HT-29 (cell line): Measurements from ENCODE around the gene THPO. TPM values are rescaled to one million over a fixed set of nuclear protein-coding genes. Genes with fewer than 3 reads are reported as not detected.

Source experiments
- DNase-seq: peaks from one replicate; pipeline ENCODE4 v3.0.0-alpha.2; 2015; ENCODE audit warnings: low spot score
- total RNA-seq: library from RNA; depleted of rRNA; stranded (reverse); fragments of >200 nt; shearing (Covaris generic); gene quantifications from 2 replicates; pipeline ENCODE4 v1.2.3, GENCODE V29; 2014

The THPO gene
- total RNA-seq, 1 experiment from 2014 or later = 0.56 TPM

DNA sequence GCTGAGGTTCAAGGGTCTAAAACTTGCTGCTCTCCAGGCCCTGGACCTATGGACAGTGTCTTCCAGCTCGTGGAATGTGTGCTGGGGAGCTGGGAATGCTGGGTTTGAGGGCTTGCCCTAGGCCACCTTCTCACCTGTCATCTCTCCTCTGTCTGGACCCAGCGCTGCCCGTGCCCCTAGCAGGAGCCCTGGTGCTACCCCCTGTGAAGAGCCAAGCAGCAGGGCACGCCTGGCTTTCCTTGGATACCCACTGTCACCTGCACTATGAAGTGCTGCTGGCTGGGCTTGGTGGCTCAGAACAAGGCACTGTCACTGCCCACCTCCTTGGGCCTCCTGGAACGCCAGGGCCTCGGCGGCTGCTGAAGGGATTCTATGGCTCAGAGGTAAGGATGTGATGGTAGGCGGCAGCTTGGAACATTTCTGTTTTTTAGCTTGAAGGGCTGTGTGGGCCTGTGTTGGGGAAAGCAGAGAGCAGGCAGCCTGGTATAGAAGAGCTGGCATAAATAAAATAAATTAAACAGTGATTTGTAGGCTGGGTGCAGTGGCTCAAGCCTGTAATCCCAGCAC lies 6.9 kb upstream of the THPO start:
- no peak for DNase-seq

GRCh38 chr3:184384342-184384741 lies 6.3 kb upstream of the THPO start:
- no peak for DNase-seq

DNA sequence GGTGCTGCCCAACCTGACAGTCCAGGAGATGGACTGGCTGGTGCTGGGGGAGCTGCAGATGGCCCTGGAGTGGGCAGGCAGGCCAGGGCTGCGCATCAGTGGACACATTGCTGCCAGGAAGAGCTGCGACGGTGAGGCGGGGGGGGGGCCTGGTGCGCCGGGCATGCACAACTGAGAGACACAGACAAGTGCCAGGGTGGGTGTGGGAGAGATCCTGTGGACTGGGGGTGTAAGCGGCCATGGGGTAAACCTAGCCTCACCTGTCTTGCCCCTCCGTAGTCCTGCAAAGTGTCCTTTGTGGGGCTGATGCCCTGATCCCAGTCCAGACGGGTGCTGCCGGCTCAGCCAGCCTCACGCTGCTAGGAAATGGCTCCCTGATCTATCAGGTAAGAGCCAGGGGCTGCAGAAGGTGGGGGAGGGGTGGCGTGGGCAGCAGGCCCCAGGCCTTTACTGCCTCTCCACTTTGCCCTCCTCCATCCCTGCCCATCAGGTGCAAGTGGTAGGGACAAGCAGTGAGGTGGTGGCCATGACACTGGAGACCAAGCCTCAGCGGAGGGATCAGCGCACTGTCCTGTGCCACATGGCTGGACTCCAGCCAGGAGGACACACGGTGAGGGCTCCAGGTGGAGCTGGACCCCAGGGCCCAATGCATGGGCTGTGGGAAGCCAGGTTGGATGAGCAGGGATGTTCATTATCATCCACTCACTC lies 5.2 kb upstream of the THPO start:
- DNase-seq = no peak

- no peak for DNase-seq
Measured at GRCh38 chr3:184382326-184383032, 4.5 kb upstream of the THPO start.

GRCh38 chr3:184381261-184382224 lies 3.5 kb upstream of the THPO start:
- DNase-seq = no peak

DNA sequence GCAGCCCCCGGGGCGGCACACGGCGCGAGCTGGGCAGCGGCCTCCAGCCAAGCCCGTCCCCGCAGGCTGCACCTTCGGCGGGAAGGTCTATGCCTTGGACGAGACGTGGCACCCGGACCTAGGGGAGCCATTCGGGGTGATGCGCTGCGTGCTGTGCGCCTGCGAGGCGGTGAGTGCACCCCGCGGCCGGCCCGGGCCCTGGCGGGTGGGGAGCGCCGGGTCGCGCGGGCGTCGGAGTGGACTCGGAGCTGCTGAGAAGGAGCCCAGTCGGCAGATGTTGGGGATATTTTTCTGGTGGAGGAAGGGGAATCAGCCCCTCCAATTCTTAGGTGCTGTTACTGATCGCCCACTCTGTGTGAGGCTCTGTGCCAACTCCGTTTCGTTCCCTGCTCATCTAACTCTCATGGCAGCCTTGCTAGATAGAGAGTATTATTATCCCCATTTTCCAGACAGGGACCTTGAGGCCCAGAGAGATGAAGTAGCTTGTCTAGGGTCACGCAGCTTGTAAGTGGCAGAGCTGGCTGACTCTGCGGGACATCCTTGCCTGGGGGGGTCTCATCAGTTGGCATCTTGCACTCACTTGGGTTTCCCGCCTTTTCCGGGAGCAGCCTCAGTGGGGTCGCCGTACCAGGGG lies 2.7 kb upstream of the THPO start:
- DNase-seq = no peak

DNA sequence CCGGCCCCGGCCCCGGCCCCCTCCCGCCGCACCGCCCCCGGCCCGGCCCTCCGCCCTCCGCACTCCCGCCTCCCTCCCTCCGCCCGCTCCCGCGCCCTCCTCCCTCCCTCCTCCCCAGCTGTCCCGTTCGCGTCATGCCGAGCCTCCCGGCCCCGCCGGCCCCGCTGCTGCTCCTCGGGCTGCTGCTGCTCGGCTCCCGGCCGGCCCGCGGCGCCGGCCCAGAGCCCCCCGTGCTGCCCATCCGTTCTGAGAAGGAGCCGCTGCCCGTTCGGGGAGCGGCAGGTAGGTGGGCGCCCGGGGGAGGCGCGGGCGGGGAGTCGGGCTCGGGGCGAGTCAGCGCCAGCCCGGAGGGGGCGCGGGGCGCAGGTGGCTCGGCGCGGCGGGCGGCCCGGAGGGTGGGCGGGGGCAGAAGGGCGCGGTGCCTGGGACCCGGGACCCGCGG lies 2.2 kb upstream of the THPO start:
- DNase-seq = no peak

GRCh38 chr3:184379358-184380184 lies 1.6 kb upstream of the THPO start, which contains the start of gene CHRD:
Gene CHRD (plus strand): TSS chr3:184380054. CDS start chr3:184380319, 265 bp downstream.
- DNase-seq = no peak

DNA sequence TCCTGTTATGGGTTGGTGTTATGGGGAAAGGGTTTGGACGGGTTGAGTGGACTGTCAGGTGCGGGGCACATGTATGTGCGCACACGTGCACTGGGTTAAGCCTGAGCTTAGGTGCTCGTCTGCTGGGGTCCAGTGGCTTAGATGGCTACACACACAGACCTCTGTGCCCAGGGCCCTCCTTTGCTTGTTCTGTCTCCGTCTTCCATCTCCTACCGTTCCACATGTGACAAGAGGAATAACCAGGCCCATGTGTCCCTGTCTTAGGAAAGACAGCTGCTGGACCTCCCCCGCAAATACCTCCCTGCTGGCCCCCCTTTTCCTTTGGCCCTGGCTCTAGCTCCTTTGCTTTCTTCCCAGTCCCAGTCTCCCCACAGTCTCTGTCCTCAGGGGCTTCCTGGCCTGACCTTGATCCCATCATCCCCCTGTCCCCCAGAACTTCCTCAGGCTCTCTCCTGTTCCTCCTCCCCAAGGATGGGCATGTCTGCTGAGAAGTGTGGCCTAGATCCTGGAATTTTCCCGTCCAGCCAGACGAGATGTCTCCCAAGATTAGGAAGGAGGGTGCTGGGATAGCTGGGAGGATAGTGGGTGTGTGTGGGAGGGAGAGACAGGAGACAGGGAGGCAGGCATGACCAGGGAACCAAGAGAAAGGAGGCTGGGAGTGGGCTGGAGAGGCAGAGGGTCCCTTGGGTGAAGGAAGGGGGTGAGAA lies 797 bp upstream of the THPO start:
- no peak for DNase-seq

- DNase-seq = no peak
Measured at GRCh38 chr3:184377374-184377773, 633 bp downstream of the THPO start.

DNA sequence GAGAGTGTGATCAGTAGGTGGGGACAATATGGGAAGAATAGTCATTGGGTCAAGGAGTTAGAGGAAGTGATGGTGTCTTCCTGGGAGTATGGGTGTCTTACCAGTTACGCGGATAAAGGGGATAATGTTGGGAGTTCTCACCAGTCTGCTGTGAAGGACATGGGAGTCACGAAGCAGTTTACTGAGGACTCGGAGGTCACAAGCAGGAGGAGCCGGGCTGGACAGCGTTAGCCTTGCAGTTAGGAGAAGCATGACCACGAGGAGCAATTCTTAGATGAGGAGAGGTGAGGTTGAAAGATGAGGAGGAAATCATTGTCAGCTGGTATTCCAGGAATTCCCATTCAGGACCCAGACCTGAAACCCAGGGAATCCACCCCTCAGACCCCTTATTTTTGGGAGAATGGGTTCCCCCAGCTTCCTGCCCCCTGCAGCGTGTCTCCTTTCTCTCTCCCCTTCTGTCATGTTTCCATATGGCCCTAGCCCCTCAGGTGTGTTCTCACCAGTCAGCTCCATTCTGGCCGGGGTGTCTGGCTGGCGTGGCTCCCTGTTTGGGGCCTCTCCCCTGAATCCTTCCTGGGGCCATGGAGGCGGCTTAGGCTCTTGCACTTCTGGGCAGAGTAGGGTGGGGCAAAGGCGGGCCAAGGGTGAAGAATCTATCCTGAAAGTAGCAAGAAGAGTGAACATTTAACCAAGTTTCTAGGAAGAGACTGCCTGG lies 2.1 kb downstream of the THPO start:
- no peak for DNase-seq

DNA sequence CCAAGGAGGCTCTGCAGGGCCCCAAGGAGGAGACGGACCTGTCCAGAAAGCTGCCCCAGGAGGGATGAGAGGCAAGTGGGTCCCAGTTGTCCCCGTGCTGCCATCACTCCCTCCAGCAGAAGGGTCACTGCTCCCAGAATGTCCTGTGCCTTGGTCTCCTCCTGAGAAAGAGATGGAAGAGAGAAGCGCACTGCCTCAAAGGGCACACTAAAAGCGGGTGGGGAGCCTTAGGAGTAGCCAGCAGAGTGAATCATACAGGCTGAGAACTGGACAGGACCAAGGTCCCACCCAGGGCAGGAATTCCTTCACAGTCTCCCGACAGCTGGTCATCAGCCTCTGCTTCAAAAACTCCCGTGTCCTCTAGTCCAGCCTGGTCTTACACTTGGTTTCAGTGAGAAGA lies 4.6 kb downstream of the THPO start:
- DNase-seq = peak; percentile 77

GRCh38 chr3:184372911-184373310 lies 5.1 kb downstream of the THPO start:
- no peak for DNase-seq

- DNase-seq = no peak
Measured at GRCh38 chr3:184372296-184372821, 5.6 kb downstream of the THPO start.

GRCh38 chr3:184371570-184372018 lies 6.4 kb downstream of the THPO start:
- DNase-seq = peak; percentile 85

DNA sequence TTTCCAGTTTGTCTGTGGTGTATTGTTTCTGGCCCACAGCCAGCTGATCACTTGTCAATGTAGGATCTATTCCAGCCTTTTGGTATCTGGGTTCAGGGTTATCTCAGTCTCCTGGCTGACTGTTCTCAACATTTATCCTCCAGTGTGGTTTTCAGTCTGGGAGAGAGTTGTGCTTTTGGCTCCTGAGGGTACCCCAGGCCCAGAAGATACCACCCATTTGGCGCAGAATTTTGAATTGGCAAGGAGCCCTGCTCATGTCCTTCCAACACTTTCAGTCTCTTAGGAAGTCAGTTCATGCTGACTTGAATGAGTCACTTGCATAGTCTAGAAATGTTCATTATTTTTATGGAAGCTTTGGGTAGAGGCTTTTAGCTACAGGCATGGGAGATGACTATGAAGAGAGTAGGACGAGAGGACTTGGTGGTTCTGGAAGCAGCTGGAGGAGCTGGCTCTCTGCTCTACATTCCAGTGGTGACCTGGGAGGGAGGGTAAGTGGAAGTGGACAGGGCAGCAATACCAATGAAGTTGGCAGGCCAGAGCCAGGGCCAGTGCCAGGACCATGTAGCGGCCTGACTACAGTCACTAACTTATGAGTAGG lies 9.3 kb downstream of the THPO start:
- DNase-seq = no peak

- no peak for DNase-seq
Measured at GRCh38 chr3:184368116-184368515, 9.9 kb downstream of the THPO start.

DNA sequence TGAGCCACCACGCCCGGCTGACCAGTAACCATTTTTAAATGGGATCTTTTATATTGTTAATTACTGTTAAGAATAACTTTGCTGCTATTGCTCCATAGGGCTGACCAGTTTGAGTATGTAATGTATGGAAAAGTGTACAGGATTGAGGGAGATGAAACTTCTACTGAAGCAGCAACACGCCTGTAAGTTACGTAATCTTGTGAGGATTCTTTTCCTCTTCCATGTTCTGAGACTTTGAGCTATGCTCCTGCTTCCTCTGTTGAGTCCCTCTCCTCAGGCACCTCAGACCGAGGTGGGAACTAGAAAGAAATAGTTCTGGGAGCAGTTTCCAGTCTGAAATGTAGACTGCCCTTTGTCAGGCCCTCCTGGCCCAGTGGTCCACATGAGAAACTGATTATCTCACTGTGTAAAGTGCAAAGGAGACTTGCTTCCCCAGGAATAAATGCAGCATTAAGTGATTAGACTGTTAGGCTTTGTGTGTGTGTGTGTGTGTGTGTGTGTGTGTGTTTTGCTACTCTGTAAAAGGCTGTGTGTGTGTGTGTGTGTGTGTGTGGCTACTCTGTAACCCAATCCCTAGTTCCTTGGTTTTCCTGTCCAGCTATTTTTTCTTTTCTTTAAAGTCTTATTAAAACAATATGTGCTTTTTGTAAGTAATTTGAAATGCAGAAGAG lies 11.3 kb downstream of the THPO start:
- no peak for DNase-seq
